Esophagus muscularis mucosa (tissue), 4 donors: ENCODE data around the gene ONECUT3. TPM values are rescaled to one million over a fixed set of nuclear protein-coding genes. Genes with fewer than 3 reads are reported as not detected.
"Not testable (repeated sequence)": the region's sequence is repeated elsewhere in the genome, so short reads cannot be mapped to it uniquely, and the experiment has no call there.

Experiments used
- DNase-seq: peaks from one replicate; pipeline ENCODE4 v3.0.0-alpha.2; 2017; ENCODE audit errors: extremely low spot score
- H3K27ac ChIP-seq, 4 donors: fragments of 200-600 bp; sonication (generic); replicated peaks in 1 of 4; 1 replicate in 3 of 4; 2 replicates in 1 of 4; pipeline ENCODE4 v1.5.1; 2016 to 2019; ENCODE audit warnings: mild to moderate bottlenecking in 1 of 4
- H3K27me3 ChIP-seq, 4 donors: fragments of 200-600 bp; sonication (generic); one replicate each; pipeline versions ENCODE4 v1.5.1 to v1.6.0; 2016 to 2019
- H3K36me3 ChIP-seq, 4 donors: fragments of 200-600 bp; sonication (generic); one replicate each; pipeline ENCODE4 v1.5.1; 2016 to 2019
- H3K4me1 ChIP-seq, 4 donors: fragments of 200-600 bp; sonication (generic); one replicate each; pipeline ENCODE4 v1.5.1; 2016 to 2019
- H3K4me3 ChIP-seq, 4 donors: fragments of 200-600 bp; sonication (generic); 1 replicate in 2 of 4; 2 replicates in 2 of 4; pipeline ENCODE4 v1.5.1; 2016 to 2019; ENCODE audit warnings: mild to moderate bottlenecking in 4 of 4, moderate library complexity in 1 of 4
- H3K9me3 ChIP-seq, 4 donors: fragments of 200-600 bp; sonication (generic); 1 replicate in 3 of 4; 2 replicates in 1 of 4; pipeline ENCODE4 v1.5.1; 2016 to 2019
- EP300 ChIP-seq: sonication (generic); formaldehyde crosslinking; IDR thresholded peaks from one replicate; pipeline ENCODE4 v1.6.1; 2017; ENCODE audit warnings: antibody characterized with exemption
- POLR2A ChIP-seq: fragments of 450-650 bp; IDR thresholded peaks from one replicate; pipeline ENCODE4 v1.6.1; 2017; ENCODE audit warnings: antibody characterized with exemption, moderate library complexity, mild to moderate bottlenecking, low read depth
- POLR2AphosphoS5 ChIP-seq, 2 donors: sonication (generic); formaldehyde crosslinking; IDR thresholded peaks; one replicate each; pipeline ENCODE4 v1.6.1; 2017; ENCODE audit warnings: antibody characterized with exemption in 2 of 2
- WGBS: methylation state at CpG from one replicate; pipeline ENCODE4 v1.1.5; 2018; 5-methylcytosine and 5-hydroxymethylcytosine counted together
- intact Hi-C: fragments of 100-400 bp; cut with DNase I; formaldehyde crosslinking; loops from one replicate; pipeline ENCODE4 v1.15.1; 2023
- total RNA-seq, 4 donors: library from RNA; depleted of rRNA; stranded (reverse); fragments of >200 nt; gene quantifications; one replicate each; pipeline versions ENCODE4 v1.1.0 to v1.2.1, GENCODE V29; 2016
- TF ChIP-seq, protein P1 (sequence below), 3 experiments: fragments of 200-600 bp in 2 of 3; fragments of 450-650 bp in 1 of 3; sonication (generic) in 2 of 3; IDR thresholded peaks; one replicate each; pipeline ENCODE4 v1.5.1; 2017 to 2019; ENCODE audit warnings: antibody characterized with exemption in 3 of 3, mild to moderate bottlenecking in 2 of 3, moderate library complexity in 1 of 3

Gene ONECUT3
- total RNA-seq, 4 donors from 2014 or later, result not detected

DNA sequence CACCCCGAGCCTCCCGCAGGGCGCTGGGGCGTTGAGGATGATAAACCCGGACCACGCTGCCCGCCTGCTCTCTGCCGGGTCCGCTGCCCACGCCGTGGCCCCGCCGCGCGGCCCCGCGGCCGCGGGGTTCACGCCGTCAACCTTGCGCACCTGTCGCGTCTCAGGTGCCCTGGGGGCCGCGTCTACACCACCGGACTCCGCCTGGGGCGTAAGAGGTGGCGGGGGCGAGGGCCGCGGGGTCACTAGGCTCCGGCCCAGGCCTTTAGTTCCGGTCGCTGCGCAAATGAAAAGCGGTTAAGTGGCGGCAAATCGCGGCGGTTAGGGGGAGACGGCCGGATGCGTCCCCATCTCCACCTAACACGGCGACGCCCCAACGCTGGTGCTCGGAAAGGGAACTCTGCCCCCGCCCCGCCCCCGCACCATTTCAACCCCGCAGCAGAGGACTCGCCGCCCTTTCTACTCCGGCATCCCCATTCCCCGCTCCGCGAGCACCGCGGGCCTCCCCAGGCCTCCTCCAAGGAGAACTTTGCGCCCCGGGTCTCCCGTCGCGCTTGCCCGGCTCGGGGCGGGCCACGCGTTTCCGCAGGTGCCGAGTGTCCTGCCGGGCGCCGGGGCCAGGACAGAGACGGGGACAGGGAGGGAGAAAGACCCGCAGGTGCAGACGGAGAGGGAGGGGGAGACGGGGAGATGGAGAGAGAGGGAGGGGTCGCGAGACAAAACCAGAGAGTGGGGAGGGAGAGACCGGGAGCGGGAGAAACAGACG is 4.3 kb downstream of the ONECUT3 start:
- no peak for DNase-seq
- Histone ChIP-seq H3K9me3 (no peaks in the 10 kb centered on the region), H3K4me3 (no peak overlapping the region), H3K27me3 (peaks cover 0 to 92% (median 75%) of the 10 kb centered on the region in 4 donors), H3K27ac (no peak overlapping the region), H3K4me1 (peaks cover 0 to 48% (median 26%) of the 10 kb centered on the region in 4 donors), H3K36me3 (no peaks in the 10 kb centered on the region)
- intact Hi-C loops, result no loop called here
- WGBS, result 2% methylated on average over 46 of the region's 86 CpGs
- TF ChIP-seq, protein P1, sequence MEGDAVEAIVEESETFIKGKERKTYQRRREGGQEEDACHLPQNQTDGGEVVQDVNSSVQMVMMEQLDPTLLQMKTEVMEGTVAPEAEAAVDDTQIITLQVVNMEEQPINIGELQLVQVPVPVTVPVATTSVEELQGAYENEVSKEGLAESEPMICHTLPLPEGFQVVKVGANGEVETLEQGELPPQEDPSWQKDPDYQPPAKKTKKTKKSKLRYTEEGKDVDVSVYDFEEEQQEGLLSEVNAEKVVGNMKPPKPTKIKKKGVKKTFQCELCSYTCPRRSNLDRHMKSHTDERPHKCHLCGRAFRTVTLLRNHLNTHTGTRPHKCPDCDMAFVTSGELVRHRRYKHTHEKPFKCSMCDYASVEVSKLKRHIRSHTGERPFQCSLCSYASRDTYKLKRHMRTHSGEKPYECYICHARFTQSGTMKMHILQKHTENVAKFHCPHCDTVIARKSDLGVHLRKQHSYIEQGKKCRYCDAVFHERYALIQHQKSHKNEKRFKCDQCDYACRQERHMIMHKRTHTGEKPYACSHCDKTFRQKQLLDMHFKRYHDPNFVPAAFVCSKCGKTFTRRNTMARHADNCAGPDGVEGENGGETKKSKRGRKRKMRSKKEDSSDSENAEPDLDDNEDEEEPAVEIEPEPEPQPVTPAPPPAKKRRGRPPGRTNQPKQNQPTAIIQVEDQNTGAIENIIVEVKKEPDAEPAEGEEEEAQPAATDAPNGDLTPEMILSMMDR (IDR thresholded peaks at IDR 0.05), result no peak

DNA sequence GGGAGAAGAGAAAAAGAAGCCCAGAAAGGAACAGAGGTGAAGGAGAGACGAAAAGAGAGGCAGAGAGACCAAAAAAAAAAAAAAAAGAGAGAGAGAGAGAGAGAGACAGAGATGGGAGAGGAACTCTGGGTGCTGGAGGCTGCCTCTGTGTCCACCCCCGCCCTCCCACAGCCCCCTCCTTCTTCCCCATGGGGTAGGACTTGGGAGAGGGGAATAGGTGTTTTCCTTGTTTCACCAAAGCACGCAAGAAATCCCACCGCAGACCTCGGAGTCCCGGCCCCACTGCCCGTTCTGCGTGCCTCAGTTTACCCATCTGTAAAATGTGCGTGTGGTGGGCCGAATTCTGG is 4.9 kb downstream of the ONECUT3 start:
- no peak overlapping the region for H3K4me3 ChIP-seq
- 23% methylated on average over 4 of the region's 10 CpGs for WGBS
- no peaks in the 10 kb centered on the region for H3K9me3 ChIP-seq
- no peak overlapping the region for H3K27ac ChIP-seq
- intact Hi-C loops, result no loop called here
- DNase-seq, result no peak
- no peak for TF ChIP-seq EP300
- TF ChIP-seq POLR2A, result no peak
- TF ChIP-seq, protein P1 (IDR thresholded peaks at IDR 0.05), result no peak
- TF ChIP-seq POLR2AphosphoS5 (IDR thresholded peaks at IDR 0.05), result no peak
- peaks cover 0 to 44% (median 26%) of the 10 kb centered on the region in 4 donors for H3K4me1 ChIP-seq
- no peaks in the 10 kb centered on the region for H3K36me3 ChIP-seq
- H3K27me3 ChIP-seq, result peaks cover 0 to 92% (median 77%) of the 10 kb centered on the region in 4 donors

DNA sequence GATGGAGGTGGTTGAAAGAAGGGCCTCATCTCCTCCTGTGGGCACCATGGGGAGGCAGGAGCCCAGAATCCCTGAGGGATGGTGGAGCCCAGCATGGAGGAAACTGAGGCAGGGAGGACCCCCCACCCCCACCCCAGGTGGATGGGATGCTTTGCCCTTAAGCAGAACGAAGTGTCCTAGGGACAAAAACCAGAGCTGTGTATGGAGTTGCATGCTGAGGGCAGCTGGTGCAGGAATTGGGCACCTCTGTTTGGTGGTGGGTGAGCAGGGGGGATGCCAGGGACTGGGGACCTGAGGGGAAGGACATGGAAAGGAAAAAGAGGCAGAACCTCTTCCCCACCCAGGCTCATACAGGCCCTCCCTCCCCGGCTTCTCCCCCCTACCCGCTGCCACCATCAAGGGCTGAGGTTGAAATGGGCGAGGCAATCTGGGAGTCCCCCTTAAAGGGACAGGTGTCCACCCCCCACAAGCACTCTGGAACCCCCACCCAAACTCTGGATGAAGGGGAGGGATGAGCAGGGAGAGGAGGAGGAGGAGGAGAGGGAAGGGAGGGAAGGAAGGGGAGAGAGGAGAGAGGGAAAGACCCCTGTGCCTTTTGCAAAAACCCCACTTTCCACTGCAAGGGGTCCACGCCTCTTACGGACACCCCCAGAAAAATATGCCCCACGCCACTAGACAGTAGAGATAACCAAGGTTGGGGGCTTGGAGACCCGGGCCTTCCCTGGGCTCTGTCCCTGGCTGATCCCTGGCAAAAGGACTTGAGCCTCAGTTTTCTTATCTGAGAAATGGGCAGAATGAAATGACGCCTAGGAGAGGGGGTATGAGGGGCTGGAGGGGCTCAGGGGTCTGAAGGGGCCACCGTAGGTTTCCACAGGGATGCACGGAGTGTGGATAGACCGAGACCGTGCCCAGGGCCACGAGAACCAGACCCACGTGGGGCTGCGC is 5.9 kb downstream of the ONECUT3 start:
- intact Hi-C loops, result no loop called here
- TF ChIP-seq EP300, result no peak
- no peak for TF ChIP-seq POLR2AphosphoS5 (IDR thresholded peaks at IDR 0.05)
- TF ChIP-seq POLR2A, result no peak
- TF ChIP-seq, protein P1 (IDR thresholded peaks at IDR 0.05), result no peak
- Histone ChIP-seq H3K27me3 (peaks cover 0 to 99% (median 87%) of the 10 kb centered on the region in 4 donors), H3K4me3 (no peak overlapping the region), H3K9me3 (no peaks in the 10 kb centered on the region), H3K36me3 (no peaks in the 10 kb centered on the region), H3K4me1 (peaks cover 0 to 41% (median 25%) of the 10 kb centered on the region in 4 donors), H3K27ac (no peak overlapping the region)
- no peak for DNase-seq
- WGBS, result 14% methylated on average over 10 of the region's 16 CpGs

DNA sequence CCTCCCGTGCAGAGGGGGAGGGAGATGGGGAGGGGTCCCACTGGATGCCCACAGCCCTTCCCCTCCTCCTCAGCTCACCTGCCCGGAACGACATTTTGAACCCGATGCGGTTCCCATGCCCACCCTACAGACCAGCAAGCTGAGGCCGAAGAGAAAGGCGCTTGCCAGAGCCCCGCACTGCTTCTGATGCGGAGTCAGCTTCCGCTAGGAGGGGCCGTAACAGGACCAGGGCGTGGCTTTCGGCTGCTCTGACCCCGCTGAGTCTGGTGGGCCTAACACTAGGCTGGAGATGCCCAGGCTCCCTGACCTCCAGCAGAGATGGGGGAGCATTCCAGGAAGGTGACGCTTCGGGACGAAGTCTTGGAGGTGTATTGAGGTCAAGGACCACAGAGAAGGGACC is 6.7 kb downstream of the ONECUT3 start:
- 3% methylated on average over 7 of the region's 17 CpGs for WGBS
- Histone ChIP-seq H3K9me3 (no peaks in the 10 kb centered on the region), H3K4me1 (peaks cover 0 to 34% (median 20%) of the 10 kb centered on the region in 4 donors), H3K27ac (no peak overlapping the region), H3K27me3 (peaks cover 0 to 100% (median 88%) of the 10 kb centered on the region in 4 donors), H3K36me3 (no peaks in the 10 kb centered on the region), H3K4me3 (no peak overlapping the region)
- intact Hi-C loops, result no loop called here
- TF ChIP-seq, protein P1 (IDR thresholded peaks at IDR 0.05), result no peak
- TF ChIP-seq POLR2A, result no peak
- no peak for TF ChIP-seq POLR2AphosphoS5 (IDR thresholded peaks at IDR 0.05)
- TF ChIP-seq EP300, result no peak
- no peak for DNase-seq

DNA sequence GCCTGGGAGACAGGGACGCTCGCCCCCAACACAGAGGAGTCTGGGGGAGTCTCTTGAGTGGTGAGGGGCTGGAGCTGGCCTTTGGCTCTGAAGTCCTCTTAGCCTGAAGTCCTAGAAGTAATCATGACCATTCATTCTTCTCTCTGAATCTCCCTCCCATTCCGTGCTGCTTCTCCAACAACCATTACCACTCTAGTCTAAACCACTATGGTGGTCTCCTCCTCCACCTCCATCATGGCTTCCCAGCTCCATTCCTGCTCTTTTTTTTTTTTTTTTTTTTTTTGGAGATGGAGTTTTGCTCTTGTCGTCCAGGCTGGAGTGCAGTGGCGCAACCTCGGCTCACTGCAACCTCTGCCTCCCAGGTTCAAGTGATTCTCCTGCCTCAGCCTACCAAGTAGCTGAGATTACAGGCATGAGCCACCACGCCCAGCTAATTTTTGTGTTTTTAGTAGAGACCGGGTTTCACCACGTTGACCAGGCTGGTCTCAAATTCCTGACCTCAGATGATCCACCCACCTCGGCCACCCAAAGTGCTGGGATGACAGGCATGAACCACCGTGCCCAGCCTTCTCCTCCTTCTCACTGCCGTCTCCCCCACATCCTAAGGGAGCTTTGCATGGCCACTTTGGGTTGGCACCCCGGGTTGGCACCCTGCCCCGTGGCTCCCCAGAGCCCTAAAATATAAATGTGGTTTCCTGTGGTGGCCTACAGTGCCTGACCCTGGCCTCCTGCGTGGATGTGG is 7.7 kb downstream of the ONECUT3 start:
- 24% methylated on average over 10 of the region's 15 CpGs for WGBS
- H3K27ac ChIP-seq, DNase-seq, intact Hi-C loops, H3K4me3 ChIP-seq, H3K36me3 ChIP-seq, H3K9me3 ChIP-seq: not testable (repeated sequence)
- H3K27me3 ChIP-seq, result peaks cover 0 to 100% (median 87%) of the 10 kb centered on the region in 4 donors
- H3K4me1 ChIP-seq, result peaks cover 0 to 25% (median 14%) of the 10 kb centered on the region in 4 donors
